SH-SY5Y (cell line): ENCODE results near the gene SLX1A.

Source experiments
- GATA2 ChIP-seq: IDR thresholded peaks from 2 replicates; pipeline ENCODE4 v1.6.1; 2011; ENCODE audit warnings: mild to moderate bottlenecking, low read depth, low read length
- GATA3 ChIP-seq: IDR thresholded peaks from 2 replicates; pipeline ENCODE4 v1.6.1; 2011; ENCODE audit warnings: low read depth, mild to moderate bottlenecking, low read length, moderate library complexity

GRCh38 chr16:30180741-30181140 is 12.9 kb upstream of the SLX1A start:
- TF ChIP-seq GATA2 (no peak), GATA3 (no peak)
